ENCODE data around the gene UBE2H. TPM values are rescaled to one million over a fixed set of nuclear protein-coding genes. Genes with fewer than 3 reads are reported as not detected.

The UBE2H gene
- total and polyA plus RNA-seq, 2 experiments from 2014 or later, result 73.4 to 98.9 TPM

- DNase-seq (ENCODE audit: low spot score), result no peak
- Histone ChIP-seq H2AFZ (no peak overlapping the region), H3K79me2 (no peaks in the 10 kb centered on the region), H3K9me3 (ENCODE audit: low read depth) (no peaks in the 10 kb centered on the region), H3K36me3 (replicated peaks; ENCODE audit: insufficient read depth, low read depth) (no peaks in the 10 kb centered on the region), H3K4me2 (no peak overlapping the region), H3K4me1 (ENCODE audit: insufficient read depth) (peaks cover 4% of the 10 kb centered on the region), H3K4me3 (no peak overlapping the region), H3K27ac (no peak overlapping the region), H3K9me2 (replicated peaks; ENCODE audit: insufficient read depth) (no peaks in the 10 kb centered on the region), H3K27me3 (peaks cover 39% of the 10 kb centered on the region), H4K20me1 (ENCODE audit: insufficient read depth, poor library complexity, severe bottlenecking) (no peaks in the 10 kb centered on the region)
- WGBS (ENCODE audit: low lambda C conversion rate, missing lambda C conversion rate), result 82% methylated on average over 6 of the region's 6 CpGs
- TF ChIP-seq, protein P1, sequence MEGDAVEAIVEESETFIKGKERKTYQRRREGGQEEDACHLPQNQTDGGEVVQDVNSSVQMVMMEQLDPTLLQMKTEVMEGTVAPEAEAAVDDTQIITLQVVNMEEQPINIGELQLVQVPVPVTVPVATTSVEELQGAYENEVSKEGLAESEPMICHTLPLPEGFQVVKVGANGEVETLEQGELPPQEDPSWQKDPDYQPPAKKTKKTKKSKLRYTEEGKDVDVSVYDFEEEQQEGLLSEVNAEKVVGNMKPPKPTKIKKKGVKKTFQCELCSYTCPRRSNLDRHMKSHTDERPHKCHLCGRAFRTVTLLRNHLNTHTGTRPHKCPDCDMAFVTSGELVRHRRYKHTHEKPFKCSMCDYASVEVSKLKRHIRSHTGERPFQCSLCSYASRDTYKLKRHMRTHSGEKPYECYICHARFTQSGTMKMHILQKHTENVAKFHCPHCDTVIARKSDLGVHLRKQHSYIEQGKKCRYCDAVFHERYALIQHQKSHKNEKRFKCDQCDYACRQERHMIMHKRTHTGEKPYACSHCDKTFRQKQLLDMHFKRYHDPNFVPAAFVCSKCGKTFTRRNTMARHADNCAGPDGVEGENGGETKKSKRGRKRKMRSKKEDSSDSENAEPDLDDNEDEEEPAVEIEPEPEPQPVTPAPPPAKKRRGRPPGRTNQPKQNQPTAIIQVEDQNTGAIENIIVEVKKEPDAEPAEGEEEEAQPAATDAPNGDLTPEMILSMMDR (IDR thresholded peaks at IDR 0.05; ENCODE audit: poor library complexity), result no peak
- TF ChIP-seq EZH2phosphoT487 (IDR thresholded peaks at IDR 0.05; ENCODE audit: low read depth, severe bottlenecking, unreplicated experiment) (no peak), EZH2 (IDR thresholded peaks at IDR 0.05; ENCODE audit: borderline replicate concordance) (no peak)
Observed at GRCh38 chr7:129790136-129790535, 162.6 kb downstream of the UBE2H start.

GRCh38 chr7:129789652-129790051 lies 163.1 kb downstream of the UBE2H start:
- H2AFZ ChIP-seq, result no peak overlapping the region
- H3K27ac ChIP-seq, result no peak overlapping the region
- no peak for DNase-seq (ENCODE audit: low spot score)
- WGBS (ENCODE audit: low lambda C conversion rate, missing lambda C conversion rate), result 65% methylated on average over 1 of the region's 1 CpG
- H3K79me2 ChIP-seq, result no peaks in the 10 kb centered on the region
- no peaks in the 10 kb centered on the region for H3K9me3 ChIP-seq (ENCODE audit: low read depth)
- H3K27me3 ChIP-seq, result peaks cover 44% of the 10 kb centered on the region
- H4K20me1 ChIP-seq (ENCODE audit: insufficient read depth, poor library complexity, severe bottlenecking), result no peaks in the 10 kb centered on the region
- no peaks in the 10 kb centered on the region for H3K36me3 ChIP-seq (replicated peaks; ENCODE audit: insufficient read depth, low read depth)
- H3K4me1 ChIP-seq (ENCODE audit: insufficient read depth), result peaks cover 7% of the 10 kb centered on the region
- no peaks in the 10 kb centered on the region for H3K9me2 ChIP-seq (replicated peaks; ENCODE audit: insufficient read depth)
- H3K4me2 ChIP-seq, result no peak overlapping the region
- no peak overlapping the region for H3K4me3 ChIP-seq
- TF ChIP-seq EZH2phosphoT487 (IDR thresholded peaks at IDR 0.05; ENCODE audit: low read depth, severe bottlenecking, unreplicated experiment) (no peak), EZH2 (IDR thresholded peaks at IDR 0.05; ENCODE audit: borderline replicate concordance) (no peak)
- TF ChIP-seq, protein P1 (IDR thresholded peaks at IDR 0.05; ENCODE audit: poor library complexity), result no peak

GRCh38 chr7:129789000-129789399 lies 163.8 kb downstream of the UBE2H start:
- no peaks in the 10 kb centered on the region for H4K20me1 ChIP-seq (ENCODE audit: insufficient read depth, poor library complexity, severe bottlenecking)
- WGBS (ENCODE audit: low lambda C conversion rate, missing lambda C conversion rate), result 87% methylated on average over 6 of the region's 6 CpGs
- H3K27ac ChIP-seq, result no peak overlapping the region
- H3K4me3 ChIP-seq, result no peak overlapping the region
- no peak overlapping the region for H3K4me2 ChIP-seq
- no peak for TF ChIP-seq EZH2phosphoT487 (IDR thresholded peaks at IDR 0.05; ENCODE audit: low read depth, severe bottlenecking, unreplicated experiment)
- TF ChIP-seq EZH2 (IDR thresholded peaks at IDR 0.05; ENCODE audit: borderline replicate concordance), result no peak
- TF ChIP-seq, protein P1 (IDR thresholded peaks at IDR 0.05; ENCODE audit: poor library complexity), result no peak
- H3K36me3 ChIP-seq (replicated peaks; ENCODE audit: insufficient read depth, low read depth), result no peaks in the 10 kb centered on the region
- H3K27me3 ChIP-seq, result peaks cover 51% of the 10 kb centered on the region
- H3K4me1 ChIP-seq (ENCODE audit: insufficient read depth), result peaks cover 8% of the 10 kb centered on the region
- DNase-seq (ENCODE audit: low spot score), result no peak
- no peaks in the 10 kb centered on the region for H3K9me2 ChIP-seq (replicated peaks; ENCODE audit: insufficient read depth)
- H3K79me2 ChIP-seq, result no peaks in the 10 kb centered on the region
- H2AFZ ChIP-seq, result no peak overlapping the region
- no peaks in the 10 kb centered on the region for H3K9me3 ChIP-seq (ENCODE audit: low read depth)
